ENCODE results near the gene SRGAP3.

The SRGAP3 gene

GRCh38 chr3:9253327-9253726, 3.9 kb upstream of the SRGAP3 start:
- DNase-seq (ENCODE audit: low spot score): no peak

- DNase-seq (ENCODE audit: low spot score): no peak
These were observed 1.8 kb upstream of the SRGAP3 start for GRCh38 chr3:9251055-9251786.

- DNase-seq (ENCODE audit: low spot score): peak; percentile 58
These were observed 790 bp upstream of the SRGAP3 start for GRCh38 chr3:9250236-9250635.

- DNase-seq (ENCODE audit: low spot score): peak; percentile 53
These were observed 749 bp downstream of the SRGAP3 start for GRCh38 chr3:9248522-9249271.

- DNase-seq (ENCODE audit: low spot score): no peak
These were observed 1.4 kb downstream of the SRGAP3 start for GRCh38 chr3:9247941-9248521.

- DNase-seq (ENCODE audit: low spot score): peak; percentile 30
These were observed 2.0 kb downstream of the SRGAP3 start for GRCh38 chr3:9247361-9247940.

- no peak for DNase-seq (ENCODE audit: low spot score)
These were observed 3.3 kb downstream of the SRGAP3 start for GRCh38 chr3:9246189-9246588.

- no peak for DNase-seq (ENCODE audit: low spot score)
These were observed 4.8 kb downstream of the SRGAP3 start for GRCh38 chr3:9244495-9245183.

GRCh38 chr3:9241956-9242355, 7.5 kb downstream of the SRGAP3 start:
- no peak for DNase-seq (ENCODE audit: low spot score)

- DNase-seq (ENCODE audit: low spot score): no peak
These were observed 9.8 kb downstream of the SRGAP3 start for GRCh38 chr3:9239680-9240079.

- DNase-seq (ENCODE audit: low spot score): peak; percentile 41
These were observed 10.6 kb downstream of the SRGAP3 start for GRCh38 chr3:9238721-9239295.

- DNase-seq (ENCODE audit: low spot score): no peak
These were observed 11.2 kb downstream of the SRGAP3 start for GRCh38 chr3:9238276-9238675.

- DNase-seq (ENCODE audit: low spot score): no peak
These were observed 15.4 kb downstream of the SRGAP3 start for GRCh38 chr3:9233814-9234600.

GRCh38 chr3:9233101-9233500, 16.3 kb downstream of the SRGAP3 start:
- DNase-seq (ENCODE audit: low spot score): no peak

- no peak for DNase-seq (ENCODE audit: low spot score)
These were observed 17.5 kb downstream of the SRGAP3 start for GRCh38 chr3:9231937-9232336.

GRCh38 chr3:9231471-9231870, 18.0 kb downstream of the SRGAP3 start:
- DNase-seq (ENCODE audit: low spot score): peak; percentile 69

GRCh38 chr3:9231006-9231405, 18.4 kb downstream of the SRGAP3 start:
- DNase-seq (ENCODE audit: low spot score): peak; percentile 65

- DNase-seq (ENCODE audit: low spot score): no peak
These were observed 18.9 kb downstream of the SRGAP3 start for GRCh38 chr3:9230596-9230995.

- no peak for DNase-seq (ENCODE audit: low spot score)
These were observed 19.6 kb downstream of the SRGAP3 start for GRCh38 chr3:9229879-9230278.

- DNase-seq (ENCODE audit: low spot score): no peak
These were observed 20.1 kb downstream of the SRGAP3 start for GRCh38 chr3:9229325-9229724.

- no peak for DNase-seq (ENCODE audit: low spot score)
These were observed 23.1 kb downstream of the SRGAP3 start for GRCh38 chr3:9226326-9226725.

All from pons (tissue), 1 donor.